Uterus (tissue), 4 donors: ENCODE measurements around the gene FHOD1. TPM values are rescaled to one million over a fixed set of nuclear protein-coding genes. Genes with fewer than 3 reads are reported as not detected.

Experiments
- DNase-seq, 2 donors: peaks; one replicate each; pipeline ENCODE4 v3.0.0-alpha.2; 2019 to 2020
- H3K27ac ChIP-seq, 2 donors: fragments of 200-600 bp; sonication (generic); 1 replicate in 1 of 2; 2 replicates in 1 of 2; pipeline ENCODE4 v1.5.1; 2016 to 2018
- H3K27me3 ChIP-seq, 2 donors: fragments of 200-600 bp; sonication (generic); one replicate each; pipeline ENCODE4 v1.5.1; 2018 to 2019; ENCODE audit warnings: control low read depth in 1 of 2
- H3K36me3 ChIP-seq, 2 donors: fragments of 200-600 bp; sonication (generic); one replicate each; pipeline ENCODE4 v1.5.1; 2019; ENCODE audit warnings: control low read depth in 1 of 2
- H3K4me1 ChIP-seq, 2 donors: fragments of 200-600 bp; sonication (generic); one replicate each; pipeline ENCODE4 v1.5.1; 2018 to 2019; ENCODE audit warnings: control low read depth in 1 of 2
- H3K4me3 ChIP-seq, 2 donors: fragments of 200-600 bp; sonication (generic); 1 replicate in 1 of 2; 2 replicates in 1 of 2; pipeline ENCODE4 v1.5.1; 2018 to 2019; ENCODE audit warnings: mild to moderate bottlenecking in 1 of 2
- H3K9me3 ChIP-seq, 2 donors: fragments of 200-600 bp; sonication (generic); one replicate each; pipeline ENCODE4 v1.5.1; 2019; ENCODE audit warnings: control low read depth in 1 of 2
- POLR2A ChIP-seq, 2 donors: fragments of 450-650 bp; IDR thresholded peaks; one replicate each; pipeline ENCODE4 v1.6.1; 2016; ENCODE audit warnings: antibody characterized with exemption in 2 of 2, mild to moderate bottlenecking in 1 of 2, moderate library complexity in 1 of 2
- intact Hi-C: fragments of 100-400 bp; cut with DNase I; formaldehyde crosslinking; loops from one replicate; pipeline ENCODE4 v1.15.1; 2023; ENCODE audit warnings: low total_unique reads
- total RNA-seq, 4 donors: library from RNA; depleted of rRNA in 3 of 4; stranded (reverse); fragments of >200 nt in 3 of 4; gene quantifications; one replicate each; pipeline versions ENCODE4 v1.1.0 to v1.2.4, GENCODE V29; 2014 to 2023
- TF ChIP-seq, protein P1 (sequence below), 4 experiments: fragments of 200-600 bp in 2 of 4; fragments of 450-650 bp in 2 of 4; sonication (generic) in 2 of 4; IDR thresholded peaks; one replicate each; pipeline ENCODE4 v1.5.1; 2016 to 2019; ENCODE audit warnings: antibody characterized with exemption in 4 of 4, mild to moderate bottlenecking in 2 of 4, moderate library complexity in 1 of 4
- donor health status: DM: yes; HTN: yes; CAD: no.

The FHOD1 gene
- total RNA-seq, 4 donors from 2014 or later = 2.3 to 37.6 (median 11.8) TPM

- DNase-seq = no peak
- H3K9me3 ChIP-seq = no peaks in the 10 kb centered on the region
- intact Hi-C loops = no loop called here
- H3K36me3 ChIP-seq = no peaks in the 10 kb centered on the region
- no peak overlapping the region for H3K27ac ChIP-seq
- H3K4me3 ChIP-seq = no peak overlapping the region
- H3K4me1 ChIP-seq = no peaks in the 10 kb centered on the region
- TF ChIP-seq, protein P1, sequence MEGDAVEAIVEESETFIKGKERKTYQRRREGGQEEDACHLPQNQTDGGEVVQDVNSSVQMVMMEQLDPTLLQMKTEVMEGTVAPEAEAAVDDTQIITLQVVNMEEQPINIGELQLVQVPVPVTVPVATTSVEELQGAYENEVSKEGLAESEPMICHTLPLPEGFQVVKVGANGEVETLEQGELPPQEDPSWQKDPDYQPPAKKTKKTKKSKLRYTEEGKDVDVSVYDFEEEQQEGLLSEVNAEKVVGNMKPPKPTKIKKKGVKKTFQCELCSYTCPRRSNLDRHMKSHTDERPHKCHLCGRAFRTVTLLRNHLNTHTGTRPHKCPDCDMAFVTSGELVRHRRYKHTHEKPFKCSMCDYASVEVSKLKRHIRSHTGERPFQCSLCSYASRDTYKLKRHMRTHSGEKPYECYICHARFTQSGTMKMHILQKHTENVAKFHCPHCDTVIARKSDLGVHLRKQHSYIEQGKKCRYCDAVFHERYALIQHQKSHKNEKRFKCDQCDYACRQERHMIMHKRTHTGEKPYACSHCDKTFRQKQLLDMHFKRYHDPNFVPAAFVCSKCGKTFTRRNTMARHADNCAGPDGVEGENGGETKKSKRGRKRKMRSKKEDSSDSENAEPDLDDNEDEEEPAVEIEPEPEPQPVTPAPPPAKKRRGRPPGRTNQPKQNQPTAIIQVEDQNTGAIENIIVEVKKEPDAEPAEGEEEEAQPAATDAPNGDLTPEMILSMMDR (IDR thresholded peaks at IDR 0.05) = no peak
- no peak for TF ChIP-seq POLR2A (IDR thresholded peaks at IDR 0.05)
- no peaks in the 10 kb centered on the region for H3K27me3 ChIP-seq
Observed at GRCh38 chr16:67287960-67288359, 40.7 kb upstream of the FHOD1 start.

DNA sequence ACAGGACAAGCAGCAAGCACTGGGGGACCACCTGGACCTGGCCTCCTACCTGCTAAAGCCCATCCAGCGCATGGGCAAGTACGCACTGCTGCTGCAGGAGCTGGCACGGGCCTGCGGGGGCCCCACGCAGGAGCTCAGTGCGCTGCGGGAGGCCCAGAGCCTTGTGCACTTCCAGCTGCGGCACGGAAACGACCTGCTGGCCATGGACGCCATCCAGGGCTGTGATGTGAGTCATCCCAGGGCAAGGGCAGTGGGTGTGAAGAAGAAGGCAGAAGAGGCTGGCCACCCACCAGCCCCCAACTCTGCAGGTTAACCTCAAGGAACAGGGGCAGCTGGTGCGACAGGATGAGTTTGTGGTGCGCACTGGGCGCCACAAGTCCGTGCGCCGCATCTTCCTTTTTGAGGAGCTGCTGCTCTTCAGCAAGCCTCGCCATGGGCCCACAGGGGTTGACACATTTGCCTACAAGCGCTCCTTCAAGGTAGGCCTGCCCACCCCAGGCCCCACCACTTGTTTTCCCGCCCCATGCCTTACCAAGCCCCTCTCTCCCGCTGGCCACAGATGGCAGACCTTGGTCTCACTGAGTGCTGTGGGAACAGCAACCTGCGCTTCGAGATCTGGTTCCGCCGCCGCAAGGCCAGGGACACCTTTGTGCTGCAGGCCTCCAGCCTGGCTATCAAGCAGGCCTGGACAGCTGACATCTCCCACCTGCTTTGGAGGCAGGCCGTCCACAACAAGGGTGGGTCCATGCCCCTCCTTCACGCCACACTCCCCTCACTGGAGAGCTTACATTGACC lies 39.4 kb upstream of the FHOD1 start:
- Histone ChIP-seq H3K36me3 (no peaks in the 10 kb centered on the region), H3K4me3 (no peak overlapping the region), H3K27me3 (no peaks in the 10 kb centered on the region), H3K27ac (no peak overlapping the region), H3K4me1 (no peaks in the 10 kb centered on the region), H3K9me3 (no peaks in the 10 kb centered on the region)
- DNase-seq = no peak
- no peak for TF ChIP-seq POLR2A (IDR thresholded peaks at IDR 0.05)
- TF ChIP-seq, protein P1 (IDR thresholded peaks at IDR 0.05) = no peak
- intact Hi-C loops = no loop called here

DNA sequence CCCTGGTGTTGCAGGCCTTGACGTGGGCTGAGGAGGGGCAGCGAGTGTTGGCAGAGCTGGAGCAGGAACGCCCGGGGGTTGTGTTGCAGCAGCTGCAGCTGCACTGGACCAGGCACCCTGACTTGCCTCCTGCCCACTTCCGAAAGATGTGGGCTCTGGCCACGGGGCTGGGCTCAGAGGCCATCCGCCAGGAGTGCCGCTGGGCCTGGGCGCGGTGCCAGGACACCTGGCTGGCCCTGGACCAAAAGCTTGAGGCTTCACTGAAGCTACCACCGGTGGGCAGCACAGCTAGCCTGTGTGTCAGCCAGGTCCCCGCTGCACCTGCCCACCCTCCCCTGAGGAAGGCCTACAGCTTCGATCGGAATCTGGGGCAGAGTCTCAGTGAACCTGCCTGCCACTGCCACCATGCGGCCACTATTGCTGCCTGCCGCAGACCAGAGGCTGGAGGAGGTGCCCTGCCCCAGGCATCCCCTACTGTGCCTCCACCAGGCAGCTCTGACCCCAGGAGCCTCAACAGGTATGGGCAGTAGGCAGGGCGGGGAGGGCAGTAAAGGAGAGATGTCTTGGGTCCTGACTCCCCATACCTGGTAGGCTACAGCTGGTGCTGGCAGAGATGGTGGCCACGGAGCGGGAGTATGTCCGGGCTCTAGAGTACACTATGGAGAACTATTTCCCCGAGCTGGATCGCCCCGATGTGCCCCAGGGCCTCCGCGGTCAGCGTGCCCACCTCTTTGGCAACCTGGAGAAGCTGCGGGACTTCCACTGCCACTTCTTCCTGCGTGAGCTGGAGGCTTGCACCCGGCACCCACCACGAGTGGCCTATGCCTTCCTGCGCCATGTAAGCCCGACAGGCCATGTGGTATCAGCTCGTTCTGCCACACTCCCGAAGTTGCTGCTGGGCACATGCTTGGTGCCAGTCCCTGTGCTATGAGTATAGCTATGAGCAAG lies 37.7 kb upstream of the FHOD1 start:
- Histone ChIP-seq H3K4me1 (no peaks in the 10 kb centered on the region), H3K27me3 (no peaks in the 10 kb centered on the region), H3K27ac (no peak overlapping the region), H3K36me3 (no peaks in the 10 kb centered on the region), H3K9me3 (no peaks in the 10 kb centered on the region), H3K4me3 (no peak overlapping the region)
- TF ChIP-seq, protein P1 (IDR thresholded peaks at IDR 0.05) = peak in 1 of 4 experiments; percentile 20
- no peak for TF ChIP-seq POLR2A (IDR thresholded peaks at IDR 0.05)
- intact Hi-C loops = no loop called here
- DNase-seq = no peak

DNA sequence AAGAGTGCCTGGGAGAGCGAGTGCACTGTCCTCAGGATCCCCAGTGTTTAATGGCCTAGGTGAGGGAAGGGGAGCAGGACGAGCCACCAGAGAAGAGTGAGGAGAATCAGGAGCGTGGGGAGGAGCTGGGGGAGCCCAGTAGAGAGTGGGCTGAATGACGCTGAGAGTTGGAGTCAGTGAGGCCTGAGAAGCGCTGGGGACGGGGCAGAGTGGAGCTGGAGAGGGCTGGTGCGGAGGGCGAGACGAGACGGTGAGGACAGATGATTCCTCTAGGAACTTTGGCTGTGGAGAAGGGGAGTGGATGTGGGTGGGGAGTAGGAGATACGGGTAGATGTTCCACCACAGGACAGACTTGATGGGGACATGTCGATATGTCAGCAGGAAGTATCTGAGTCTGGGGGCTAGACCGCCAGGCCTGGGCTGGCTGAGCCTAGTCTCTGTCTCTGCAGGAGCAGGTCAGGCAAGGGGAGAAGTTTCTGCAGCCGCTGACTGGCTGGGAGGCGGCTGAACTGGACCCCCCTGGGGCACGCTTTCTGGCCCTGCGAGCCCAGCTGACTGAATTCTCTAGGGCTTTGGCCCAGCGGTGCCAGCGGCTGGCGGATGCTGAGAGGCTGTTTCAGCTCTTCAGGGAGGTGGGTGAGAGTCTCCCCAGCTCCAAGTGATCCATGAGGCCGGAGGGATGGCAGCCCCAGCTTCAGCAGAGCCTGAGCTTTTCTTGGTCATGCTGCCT lies 36.7 kb upstream of the FHOD1 start:
- DNase-seq = no peak
- no peak overlapping the region for H3K27ac ChIP-seq
- TF ChIP-seq POLR2A (IDR thresholded peaks at IDR 0.05) = no peak
- TF ChIP-seq, protein P1 (IDR thresholded peaks at IDR 0.05) = no peak
- H3K9me3 ChIP-seq = no peaks in the 10 kb centered on the region
- intact Hi-C loops = no loop called here
- no peaks in the 10 kb centered on the region for H3K36me3 ChIP-seq
- H3K27me3 ChIP-seq = no peaks in the 10 kb centered on the region
- H3K4me1 ChIP-seq = no peaks in the 10 kb centered on the region
- H3K4me3 ChIP-seq = no peak overlapping the region
